Activated naive CD8-positive, alpha-beta T cell treated with anti-CD3 and anti-CD28 coated beads, Interleukin-2, amount 10 ng/mL, durations not matched to agents 7 days and 5 days (primary cell): Measurements from ENCODE around the gene PIGZ. TPM values are rescaled to one million over a fixed set of nuclear protein-coding genes. Genes with fewer than 3 reads are reported as not detected.

ENCODE experiments used
- ATAC-seq: fragments of 150-1000 bp; cut with Tn5 transposase; one replicate; pipeline ENCODE4 v1.10.0; 2021; ENCODE audit warnings: low read depth, moderate library complexity
- POLR2A ChIA-PET: fragments of 350-600 bp; sonication (Branson Sonifier 250); formaldehyde crosslinking; loops from one replicate; lab custom pipeline; 2021; ENCODE audit warnings: antibody characterized with exemption; lab: Charles Lee
- DNase-seq: peaks from one replicate; pipeline ENCODE4 v3.0.0; 2021
- H3K27ac Mint-ChIP-seq: one replicate; pipeline ENCODE4 v1.8.0; 2022; ENCODE audit warnings: mild to moderate bottlenecking, mixed read lengths
- H3K27me3 Mint-ChIP-seq: one replicate; pipeline ENCODE4 v1.8.0; 2022; ENCODE audit warnings: mild to moderate bottlenecking, moderate library complexity, mixed read lengths
- H3K36me3 Mint-ChIP-seq: one replicate; pipeline ENCODE4 v1.8.0; 2021; ENCODE audit warnings: mild to moderate bottlenecking, mixed read lengths
- H3K4me1 Mint-ChIP-seq: one replicate; pipeline ENCODE4 v1.8.0; 2021; ENCODE audit warnings: mixed read lengths
- H3K4me3 Mint-ChIP-seq: one replicate; pipeline ENCODE4 v1.8.0; 2022; ENCODE audit warnings: mild to moderate bottlenecking, moderate library complexity, mixed read lengths
- H3K9me3 Mint-ChIP-seq: one replicate; pipeline ENCODE4 v1.8.0; 2021; ENCODE audit warnings: mixed read lengths
- total RNA-seq, 2 experiments: library from RNA; stranded (reverse); gene quantifications; one replicate each; pipeline ENCODE4 v1.2.3, GENCODE V29; 2021

PIGZ gene
- total RNA-seq, 2 experiments from 2014 or later = 1.4 TPM

- ATAC-seq = peak; percentile 5
- peak overlapping the region; percentile 94 for H3K27ac Mint-ChIP-seq
- no peak for DNase-seq
- H3K4me3 Mint-ChIP-seq = peak overlapping the region; percentile 98
- H3K4me1 Mint-ChIP-seq = peaks cover 32% of the 10 kb centered on the region
- POLR2A ChIA-PET = interaction anchor here (0.6 to 2.4 kb wide), 10 partner anchors 9 to 625 kb away, joined by 3 to 37 read pairs (median 4); partner anchors contain the start of genes DYNLT2B, PIGZ and SENP5
- no peaks in the 10 kb centered on the region for H3K9me3 Mint-ChIP-seq
- no peaks in the 10 kb centered on the region for H3K27me3 Mint-ChIP-seq
- H3K36me3 Mint-ChIP-seq = peaks cover 12% of the 10 kb centered on the region
Observed at GRCh38 chr3:196942915-196943277, 25.7 kb downstream of the PIGZ start.

GRCh38 chr3:196942226-196942914 lies 26.3 kb downstream of the PIGZ start, which contains the start of gene NCBP2:
Gene NCBP2 (minus strand): TSS chr3:196942528. CDS start chr3:196942503, 25 bp downstream.
- POLR2A ChIA-PET = interaction anchor here (0.5 to 2.4 kb wide), 20 partner anchors 9 to 791 kb away, joined by 3 to 37 read pairs (median 3); partner anchors contain the start of genes DYNLT2B, FBXO45, PAK2 and PIGZ
- Mint-ChIP-seq H3K4me1 (peaks cover 34% of the 10 kb centered on the region), H3K36me3 (peaks cover 17% of the 10 kb centered on the region), H3K27me3 (no peaks in the 10 kb centered on the region), H3K27ac (peak within 1 kb of the TSS; percentile 94), H3K4me3 (peak within 1 kb of the TSS; percentile 98), H3K9me3 (no peaks in the 10 kb centered on the region)
- peak; percentile 95 for ATAC-seq
- DNase-seq = peak; percentile 100

- Mint-ChIP-seq H3K9me3 (no peaks in the 10 kb centered on the region), H3K36me3 (peaks cover 23% of the 10 kb centered on the region), H3K27me3 (no peaks in the 10 kb centered on the region), H3K4me3 (peak overlapping the region; percentile 98), H3K4me1 (peaks cover 36% of the 10 kb centered on the region), H3K27ac (peak overlapping the region; percentile 93)
- POLR2A ChIA-PET = interaction anchor here (0.5 to 2.4 kb wide), 17 partner anchors 11 to 792 kb away, joined by 3 to 37 read pairs (median 3); partner anchors contain the start of genes DYNLT2B, FBXO45, PAK2 and PIGZ
- ATAC-seq (peak; percentile 41), DNase-seq (peak; percentile 73)
Observed at GRCh38 chr3:196941729-196942225, 26.9 kb downstream of the PIGZ start.

GRCh38 chr3:196938576-196938975 lies 30.1 kb downstream of the PIGZ start:
- H3K4me3 Mint-ChIP-seq = no peak overlapping the region
- ATAC-seq = no peak
- H3K9me3 Mint-ChIP-seq = no peaks in the 10 kb centered on the region
- H3K36me3 Mint-ChIP-seq = peaks cover 34% of the 10 kb centered on the region
- no peak overlapping the region for H3K27ac Mint-ChIP-seq
- DNase-seq = no peak
- H3K27me3 Mint-ChIP-seq = no peaks in the 10 kb centered on the region
- H3K4me1 Mint-ChIP-seq = peaks cover 27% of the 10 kb centered on the region
- POLR2A ChIA-PET = interaction anchor here (2.9 kb wide), 1 partner anchor 71 kb away, joined by 7 read pairs; the partner anchor contains the start of gene SENP5

- no peak overlapping the region for H3K4me3 Mint-ChIP-seq
- peaks cover 37% of the 10 kb centered on the region for H3K36me3 Mint-ChIP-seq
- POLR2A ChIA-PET = interaction anchor here (2.9 kb wide), 1 partner anchor 70 kb away, joined by 7 read pairs; the partner anchor contains the start of gene SENP5
Observed at GRCh38 chr3:196938124-196938523, 30.5 kb downstream of the PIGZ start.

GRCh38 chr3:196936288-196936687 lies 32.3 kb downstream of the PIGZ start:
- Mint-ChIP-seq H3K27me3 (no peaks in the 10 kb centered on the region), H3K4me3 (no peak overlapping the region), H3K9me3 (no peaks in the 10 kb centered on the region), H3K27ac (peak overlapping the region; percentile 63), H3K36me3 (peaks cover 45% of the 10 kb centered on the region), H3K4me1 (peaks cover 20% of the 10 kb centered on the region)
- ATAC-seq (no peak), DNase-seq (no peak)
- POLR2A ChIA-PET = no interaction called here

More at GRCh38 chr3:196938124-196938523, 30.5 kb downstream of the PIGZ start:
- H3K4me1 Mint-ChIP-seq = peaks cover 22% of the 10 kb centered on the region
- peak overlapping the region; percentile 15 for H3K27ac Mint-ChIP-seq
- no peaks in the 10 kb centered on the region for H3K9me3 Mint-ChIP-seq
- ATAC-seq (no peak), DNase-seq (no peak)
- no peaks in the 10 kb centered on the region for H3K27me3 Mint-ChIP-seq

- H3K27ac Mint-ChIP-seq = no peak overlapping the region
- H3K36me3 Mint-ChIP-seq = peaks cover 36% of the 10 kb centered on the region
- POLR2A ChIA-PET = no interaction called here
Observed at GRCh38 chr3:196932600-196932999, 36.0 kb downstream of the PIGZ start.

GRCh38 chr3:196931828-196932587 lies 36.6 kb downstream of the PIGZ start:
- Mint-ChIP-seq H3K4me3 (no peak overlapping the region), H3K4me1 (peaks cover 4% of the 10 kb centered on the region), H3K36me3 (peaks cover 32% of the 10 kb centered on the region), H3K9me3 (no peaks in the 10 kb centered on the region), H3K27ac (no peak overlapping the region), H3K27me3 (no peaks in the 10 kb centered on the region)
- POLR2A ChIA-PET = no interaction called here
- ATAC-seq = no peak
- DNase-seq = no peak

More at GRCh38 chr3:196932600-196932999, 36.0 kb downstream of the PIGZ start:
- no peaks in the 10 kb centered on the region for H3K27me3 Mint-ChIP-seq
- H3K4me1 Mint-ChIP-seq = peaks cover 2% of the 10 kb centered on the region
- no peak for DNase-seq
- no peak for ATAC-seq
- no peaks in the 10 kb centered on the region for H3K9me3 Mint-ChIP-seq
- H3K4me3 Mint-ChIP-seq = no peak overlapping the region

- Mint-ChIP-seq H3K9me3 (no peaks in the 10 kb centered on the region), H3K27ac (no peak overlapping the region), H3K27me3 (no peaks in the 10 kb centered on the region), H3K4me1 (peaks cover 2% of the 10 kb centered on the region), H3K36me3 (peaks cover 28% of the 10 kb centered on the region), H3K4me3 (no peak overlapping the region)
- POLR2A ChIA-PET = interaction anchor here (1.3 kb wide), 1 partner anchor 11 kb away, joined by 4 read pairs; the partner anchor contains the start of gene NCBP2
- DNase-seq (no peak), ATAC-seq (no peak)
Observed at GRCh38 chr3:196931157-196931556, 37.5 kb downstream of the PIGZ start.

- Mint-ChIP-seq H3K27me3 (no peaks in the 10 kb centered on the region), H3K36me3 (peaks cover 10% of the 10 kb centered on the region), H3K27ac (no peak overlapping the region), H3K4me1 (peaks cover 2% of the 10 kb centered on the region), H3K9me3 (no peaks in the 10 kb centered on the region), H3K4me3 (no peak overlapping the region)
- DNase-seq (no peak), ATAC-seq (no peak)
- POLR2A ChIA-PET = no interaction called here
Observed at GRCh38 chr3:196927571-196928453, 40.8 kb downstream of the PIGZ start.

GRCh38 chr3:196920733-196921132 lies 47.9 kb downstream of the PIGZ start:
- H3K36me3 Mint-ChIP-seq = peaks cover 18% of the 10 kb centered on the region
- no peak overlapping the region for H3K4me3 Mint-ChIP-seq
- no peaks in the 10 kb centered on the region for H3K27me3 Mint-ChIP-seq
- POLR2A ChIA-PET = no interaction called here
- H3K27ac Mint-ChIP-seq = no peak overlapping the region
- no peak for DNase-seq
- ATAC-seq = no peak
- H3K9me3 Mint-ChIP-seq = peaks cover 8% of the 10 kb centered on the region
- H3K4me1 Mint-ChIP-seq = no peaks in the 10 kb centered on the region

- DNase-seq (no peak), ATAC-seq (no peak)
- H3K4me1 Mint-ChIP-seq = no peaks in the 10 kb centered on the region
- no peak overlapping the region for H3K4me3 Mint-ChIP-seq
- POLR2A ChIA-PET = no interaction called here
- no peak overlapping the region for H3K27ac Mint-ChIP-seq
- no peaks in the 10 kb centered on the region for H3K27me3 Mint-ChIP-seq
- H3K36me3 Mint-ChIP-seq = peaks cover 33% of the 10 kb centered on the region
- peaks cover 8% of the 10 kb centered on the region for H3K9me3 Mint-ChIP-seq
Observed at GRCh38 chr3:196918968-196919367, 49.7 kb downstream of the PIGZ start.
